ENCODE data around the gene TRIM69.
"Not testable (repeated sequence)": the region's sequence is repeated elsewhere in the genome, so short reads cannot be mapped to it uniquely, and the experiment has no call there.

Gene TRIM69

GRCh38 chr15:44738340-44738984 is 2.1 kb downstream of the TRIM69 start:
- no peak for DNase-seq (ENCODE audit: low read depth in 1 of 2, low spot score in 1 of 2)

- not testable (repeated sequence) for DNase-seq (ENCODE audit: low read depth in 1 of 2, low spot score in 1 of 2)
These were observed 3.0 kb downstream of the TRIM69 start for GRCh38 chr15:44739222-44739847.

GRCh38 chr15:44743454-44743853 is 7.1 kb downstream of the TRIM69 start:
- DNase-seq (ENCODE audit: low read depth in 1 of 2, low spot score in 1 of 2), result not testable (repeated sequence)

- DNase-seq (ENCODE audit: low read depth in 1 of 2, low spot score in 1 of 2), result no peak
These were observed 17.0 kb downstream of the TRIM69 start for GRCh38 chr15:44753345-44753744.

GRCh38 chr15:44763187-44763586 is 26.9 kb downstream of the TRIM69 start:
- no peak for DNase-seq (ENCODE audit: low read depth in 1 of 2, low spot score in 1 of 2)

- DNase-seq (ENCODE audit: low read depth in 1 of 2, low spot score in 1 of 2), result no peak
These were observed 27.5 kb downstream of the TRIM69 start for GRCh38 chr15:44763848-44764247.

DNA sequence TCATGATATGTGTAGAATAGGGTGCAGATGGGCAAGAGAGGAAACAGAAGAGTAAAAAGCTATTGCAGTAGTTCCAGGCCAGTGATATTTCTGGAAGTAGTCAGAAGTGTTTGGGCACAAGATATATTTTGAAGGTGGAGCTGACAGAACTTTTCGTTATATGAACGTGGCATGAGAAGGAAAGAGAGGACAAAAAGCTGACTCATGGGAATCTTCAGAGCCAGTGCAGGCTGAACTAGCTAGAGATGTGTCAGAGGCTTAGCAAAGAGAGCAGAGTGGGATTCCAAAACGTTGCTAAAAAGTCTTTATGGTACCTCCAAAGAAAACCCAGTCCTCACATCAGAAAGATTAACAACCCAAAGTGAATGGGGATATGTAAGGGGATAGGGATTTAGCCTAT is 28.7 kb downstream of the TRIM69 start:
- DNase-seq (ENCODE audit: low read depth in 1 of 2, low spot score in 1 of 2), result no peak

DNA sequence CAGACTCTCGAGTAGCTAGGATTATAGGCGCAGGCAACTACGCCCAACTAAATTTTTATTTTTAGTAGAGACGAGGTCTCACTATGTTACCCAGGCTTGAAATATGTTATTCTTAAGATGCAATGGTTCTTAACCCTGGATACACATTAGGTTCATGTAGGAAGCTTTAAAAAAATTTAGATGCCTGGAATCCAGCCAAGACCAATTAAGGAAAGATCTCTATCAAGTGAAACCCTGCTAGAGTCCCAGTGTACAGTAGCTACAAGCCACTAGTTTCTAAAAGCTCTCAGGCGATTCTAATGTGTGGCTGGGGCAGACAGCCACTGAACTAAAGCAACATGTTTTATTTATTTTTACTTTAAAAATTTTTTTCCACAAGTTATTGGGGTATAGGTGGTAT is 33.2 kb downstream of the TRIM69 start:
- no peak for DNase-seq (ENCODE audit: low read depth in 1 of 2, low spot score in 1 of 2)

GRCh38 chr15:44770715-44771114 is 34.4 kb downstream of the TRIM69 start:
- DNase-seq (ENCODE audit: low read depth in 1 of 2, low spot score in 1 of 2), result not testable (repeated sequence)

DNA sequence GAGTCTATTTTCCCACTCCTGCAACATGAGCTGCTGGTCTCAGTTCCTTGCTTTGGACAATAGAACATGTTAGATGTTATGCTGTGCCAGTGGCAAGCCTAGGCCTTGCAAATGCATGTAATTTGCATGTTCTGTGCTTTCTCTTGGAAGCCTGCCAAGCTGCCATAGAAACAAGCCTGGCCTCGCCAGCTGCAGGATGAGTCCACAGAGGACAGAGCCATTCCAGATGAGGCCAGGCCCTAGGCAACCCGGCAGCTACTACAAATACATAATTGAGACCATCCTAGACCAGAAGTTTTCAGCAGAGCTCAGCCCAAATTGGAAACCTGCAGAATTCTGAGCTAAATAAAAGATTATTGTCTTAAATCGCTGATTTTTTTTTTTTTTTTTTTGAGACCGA is 39.6 kb downstream of the TRIM69 start:
- DNase-seq (ENCODE audit: low read depth in 1 of 2, low spot score in 1 of 2), result no peak

- no peak for DNase-seq (ENCODE audit: low read depth in 1 of 2, low spot score in 1 of 2)
These were observed 43.4 kb downstream of the TRIM69 start for GRCh38 chr15:44779761-44780160.

- DNase-seq (ENCODE audit: low read depth in 1 of 2, low spot score in 1 of 2), result no peak
These were observed 44.3 kb downstream of the TRIM69 start for GRCh38 chr15:44780608-44781007.

GRCh38 chr15:44781128-44781810 is 44.9 kb downstream of the TRIM69 start:
- DNase-seq (ENCODE audit: low read depth in 1 of 2, low spot score in 1 of 2), result no peak

GRCh38 chr15:44782516-44782915 is 46.2 kb downstream of the TRIM69 start:
- no peak for DNase-seq (ENCODE audit: low read depth in 1 of 2, low spot score in 1 of 2)

GRCh38 chr15:44784918-44785274 is 48.6 kb downstream of the TRIM69 start:
- DNase-seq (ENCODE audit: low read depth in 1 of 2, low spot score in 1 of 2), result not testable (repeated sequence)

- peak; percentile 7 to 52 for DNase-seq (ENCODE audit: low read depth in 1 of 2, low spot score in 1 of 2)
These were observed 52.4 kb downstream of the TRIM69 start for GRCh38 chr15:44788748-44789147.

- no peak for DNase-seq (ENCODE audit: low read depth in 1 of 2, low spot score in 1 of 2)
These were observed 53.9 kb downstream of the TRIM69 start for GRCh38 chr15:44790215-44790614.

DNA sequence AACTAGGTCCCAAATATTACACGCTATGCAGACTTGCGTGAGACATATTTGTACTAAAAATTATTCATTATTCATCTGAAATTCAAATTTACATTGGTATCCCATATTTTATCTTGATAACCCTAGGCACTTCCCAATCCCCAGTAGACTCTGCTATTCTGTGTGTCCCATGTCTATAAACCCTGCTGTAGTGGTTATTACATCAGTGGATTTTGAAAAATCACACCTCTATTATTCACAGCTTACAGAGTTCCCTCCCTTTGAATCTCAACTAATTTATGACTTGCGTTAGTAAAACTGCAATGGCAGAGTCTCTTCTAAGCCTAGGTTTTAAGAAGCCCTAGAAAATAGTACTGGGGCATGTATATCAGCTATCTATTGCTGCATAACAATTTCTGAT is 54.3 kb downstream of the TRIM69 start:
- DNase-seq (ENCODE audit: low read depth in 1 of 2, low spot score in 1 of 2), result no peak

GRCh38 chr15:44792715-44793114 is 56.4 kb downstream of the TRIM69 start:
- no peak for DNase-seq (ENCODE audit: low read depth in 1 of 2, low spot score in 1 of 2)

DNA sequence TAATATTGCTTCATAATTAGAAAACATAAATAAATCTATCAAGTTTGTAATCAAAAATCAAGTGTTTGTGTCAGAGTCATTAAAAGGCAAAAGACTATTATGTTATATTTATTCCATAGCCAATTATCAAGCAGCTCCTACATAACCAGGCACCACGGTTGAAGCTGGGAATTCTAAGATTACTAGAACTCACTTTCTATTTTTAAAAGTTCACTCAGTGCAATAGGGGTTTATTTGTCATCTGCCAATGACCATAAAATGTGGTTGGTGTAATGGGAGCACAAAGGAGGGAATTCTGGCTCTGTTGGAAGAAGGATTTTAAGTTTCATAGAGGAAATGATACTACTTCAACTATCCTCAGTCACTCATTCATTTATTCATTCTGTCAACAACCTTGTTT is 57.7 kb downstream of the TRIM69 start:
- no peak for DNase-seq (ENCODE audit: low read depth in 1 of 2, low spot score in 1 of 2)

GRCh38 chr15:44796508-44796907 is 60.2 kb downstream of the TRIM69 start:
- no peak for DNase-seq (ENCODE audit: low read depth in 1 of 2, low spot score in 1 of 2)

DNA sequence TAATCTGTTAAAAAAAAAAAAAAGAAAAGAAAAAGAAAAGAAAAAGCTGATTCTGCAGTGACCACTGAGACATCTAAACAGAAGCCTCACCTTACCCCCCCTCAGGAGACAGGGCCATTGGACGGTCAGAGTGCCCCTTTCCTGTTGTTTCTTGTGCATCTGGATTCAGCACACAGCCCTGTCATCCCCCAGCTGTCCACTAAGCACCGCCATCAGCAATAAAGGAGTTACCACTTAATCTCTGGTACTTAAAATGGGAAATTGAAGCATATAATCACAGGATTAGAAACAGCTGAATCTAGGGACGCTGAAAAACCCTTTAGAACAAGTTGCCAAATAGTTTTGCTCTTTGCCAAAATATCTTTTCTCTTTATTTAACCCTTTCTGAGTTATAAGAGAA is 62.5 kb downstream of the TRIM69 start:
- no peak for DNase-seq (ENCODE audit: low read depth in 1 of 2, low spot score in 1 of 2)

DNA sequence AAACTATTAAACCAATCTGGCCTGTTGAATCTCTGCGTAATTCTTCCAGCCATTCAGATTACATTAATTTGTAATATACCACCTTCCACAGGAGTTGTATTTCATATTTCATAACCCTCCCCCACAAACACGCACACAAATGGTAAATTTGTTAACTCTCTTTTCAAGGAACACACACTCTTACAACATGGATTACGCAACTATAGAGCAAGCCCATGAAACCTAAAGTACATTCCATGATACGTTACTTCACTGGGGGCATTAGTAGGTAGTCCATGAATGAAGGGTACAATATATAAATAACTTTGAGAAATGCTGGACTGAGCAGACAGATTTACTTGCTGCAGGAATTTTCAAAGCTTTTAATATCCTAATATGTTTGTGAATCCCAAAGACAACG is 65.0 kb downstream of the TRIM69 start:
- no peak for DNase-seq (ENCODE audit: low read depth in 1 of 2, low spot score in 1 of 2)
